AG10803 (cell line): ENCODE measurements around the gene UBE2D4.
"Not testable (repeated sequence)": the region's sequence is repeated elsewhere in the genome, so short reads cannot be mapped to it uniquely, and the experiment has no call there.

ENCODE experiments used
- DNase-seq: peaks from one replicate; pipeline ENCODE4 v3.0.0; 2010; ENCODE audit warnings: low read depth
- H3K4me3 ChIP-seq: 2 replicates; pipeline ENCODE4 v1.5.1; 2011; ENCODE audit warnings: mild to moderate bottlenecking, low read length, control low read depth
- CTCF ChIP-seq: conservative IDR thresholded peaks from 2 replicates; pipeline ENCODE4 v1.5.1; 2011; ENCODE audit warnings: mild to moderate bottlenecking, low read length, control low read depth, inconsistent platforms

Gene UBE2D4

DNA sequence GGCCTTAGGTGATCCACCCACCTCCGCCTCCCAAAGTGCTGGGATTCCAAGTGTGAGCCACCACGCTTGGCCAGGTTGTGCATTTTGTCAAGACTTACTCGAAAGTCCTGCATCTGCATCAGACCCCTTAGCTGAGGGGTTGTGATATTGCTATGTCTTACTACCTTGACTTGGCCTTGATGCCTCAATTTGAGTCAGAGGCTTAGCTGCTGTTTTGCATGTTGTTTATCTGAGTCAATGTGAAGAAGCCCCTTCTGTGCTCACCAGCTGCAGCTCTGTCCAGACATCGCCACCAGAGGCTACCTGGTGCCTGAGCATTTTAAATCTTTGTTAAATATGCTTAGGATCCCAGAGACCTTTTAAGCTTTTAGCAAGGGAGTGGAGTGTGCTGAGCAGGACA is 18.1 kb downstream of the UBE2D4 start:
- DNase-seq: no peak
- no peak for TF ChIP-seq CTCF
- no peak overlapping the region for H3K4me3 ChIP-seq

DNA sequence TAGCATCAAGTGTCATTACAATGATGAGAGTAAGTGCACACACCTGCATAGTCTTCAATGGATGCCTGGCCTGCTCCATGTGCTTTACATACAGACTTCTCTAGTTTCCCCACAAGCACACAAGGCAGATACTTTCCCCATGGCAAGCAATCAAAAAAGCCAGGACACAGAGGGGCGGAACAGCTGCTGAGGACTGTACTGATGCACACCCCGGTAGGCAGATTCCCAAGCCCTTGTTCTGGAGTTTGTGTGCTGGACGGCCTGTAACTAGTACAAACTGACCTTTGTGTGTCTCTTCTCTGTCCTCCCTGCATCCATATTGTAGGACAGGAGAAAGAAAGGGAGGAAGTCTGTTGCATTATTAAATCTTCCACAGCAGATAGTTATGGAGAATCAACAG is 25.8 kb downstream of the UBE2D4 start:
- no peak for DNase-seq
- no peak for TF ChIP-seq CTCF
- no peak overlapping the region for H3K4me3 ChIP-seq

GRCh38 chr7:43953071-43953470 is 26.8 kb downstream of the UBE2D4 start:
- no peak overlapping the region for H3K4me3 ChIP-seq
- DNase-seq: no peak
- TF ChIP-seq CTCF: no peak

DNA sequence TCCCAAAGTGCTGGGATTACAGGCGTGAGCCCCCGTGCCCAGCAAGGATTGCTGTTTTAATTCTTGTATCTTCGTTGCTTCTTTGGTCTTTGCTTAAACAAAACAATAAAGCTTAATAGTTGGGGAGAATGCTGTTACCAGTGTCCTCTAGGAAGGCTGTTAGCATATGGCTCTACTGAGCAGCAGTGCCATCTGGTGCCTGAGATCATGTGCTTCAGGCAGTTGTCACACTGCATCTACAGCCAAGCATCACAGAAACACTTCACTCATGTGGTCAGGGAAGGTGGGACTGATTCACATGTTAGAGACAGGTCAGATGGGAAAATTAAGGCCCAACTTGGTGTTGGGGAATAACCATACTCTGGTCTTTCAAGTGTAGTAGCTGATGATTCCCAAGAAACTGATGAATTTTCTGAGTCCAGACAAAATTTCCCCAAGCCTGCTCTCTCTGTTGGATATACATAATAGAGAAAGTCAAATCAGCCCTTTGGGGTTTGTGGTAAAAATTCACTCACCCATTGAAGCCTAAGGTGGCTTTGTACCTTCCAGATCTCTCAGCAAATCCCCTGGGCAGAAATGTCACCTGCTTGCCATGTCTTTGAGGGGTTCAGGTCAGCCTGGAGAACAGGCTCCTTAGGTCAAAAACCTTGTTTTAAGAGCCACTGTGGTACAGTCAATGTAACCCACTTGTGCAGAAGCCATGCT is 28.4 kb downstream of the UBE2D4 start:
- peak; percentile 68 for TF ChIP-seq CTCF
- H3K4me3 ChIP-seq: no peak overlapping the region
- DNase-seq: peak; percentile 60

GRCh38 chr7:43956027-43956426 is 29.8 kb downstream of the UBE2D4 start:
- H3K4me3 ChIP-seq: no peak overlapping the region
- no peak for DNase-seq
- no peak for TF ChIP-seq CTCF

DNA sequence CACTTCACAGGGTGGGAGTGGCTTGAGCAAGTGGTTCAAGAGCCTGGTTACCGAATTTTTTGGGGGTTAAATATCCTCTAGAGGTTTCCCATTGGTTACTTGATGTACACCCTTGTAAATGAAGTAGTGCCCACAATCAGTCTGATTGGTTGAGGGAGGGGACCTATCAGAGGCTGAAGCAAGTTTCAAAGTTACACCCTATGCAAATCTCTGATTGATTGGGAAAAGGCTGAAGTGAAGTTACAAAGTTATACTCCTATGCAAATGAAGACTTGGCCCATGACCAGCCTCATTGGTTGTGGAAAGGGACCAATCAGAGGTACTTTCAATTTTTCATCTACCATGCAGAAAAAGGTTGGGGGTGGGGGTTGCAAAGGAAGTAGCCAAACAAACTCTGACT is 34.7 kb downstream of the UBE2D4 start:
- TF ChIP-seq CTCF: no peak
- H3K4me3 ChIP-seq: no peak overlapping the region
- DNase-seq: no peak

DNA sequence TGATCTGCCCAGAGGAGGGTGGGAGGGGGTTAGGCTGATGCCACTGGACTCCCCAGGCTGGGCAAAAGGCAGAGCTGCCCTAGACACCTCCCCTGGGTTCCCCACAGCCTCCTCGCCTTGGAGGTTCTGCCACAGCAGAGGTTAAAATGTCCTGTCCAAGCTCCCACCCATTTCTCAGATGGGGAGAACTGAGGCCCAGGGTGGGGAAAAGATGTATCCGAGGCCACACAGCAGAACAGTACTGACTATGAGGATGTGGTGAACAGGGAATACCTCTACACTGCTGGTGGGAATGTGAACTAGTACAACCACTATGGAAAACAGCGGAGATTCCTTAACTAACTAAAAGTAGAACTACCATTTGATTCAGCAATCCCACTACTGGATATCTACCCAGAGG is 40.2 kb downstream of the UBE2D4 start:
- DNase-seq, H3K4me3 ChIP-seq: not testable (repeated sequence)

- not testable (repeated sequence) for DNase-seq, H3K4me3 ChIP-seq
These were observed 42.2 kb downstream of the UBE2D4 start for GRCh38 chr7:43968172-43969040.

GRCh38 chr7:43969586-43969985 is 43.4 kb downstream of the UBE2D4 start:
- H3K4me3 ChIP-seq, DNase-seq: not testable (repeated sequence)

- DNase-seq, H3K4me3 ChIP-seq: not testable (repeated sequence)
These were observed 44.5 kb downstream of the UBE2D4 start for GRCh38 chr7:43970698-43971097.

DNA sequence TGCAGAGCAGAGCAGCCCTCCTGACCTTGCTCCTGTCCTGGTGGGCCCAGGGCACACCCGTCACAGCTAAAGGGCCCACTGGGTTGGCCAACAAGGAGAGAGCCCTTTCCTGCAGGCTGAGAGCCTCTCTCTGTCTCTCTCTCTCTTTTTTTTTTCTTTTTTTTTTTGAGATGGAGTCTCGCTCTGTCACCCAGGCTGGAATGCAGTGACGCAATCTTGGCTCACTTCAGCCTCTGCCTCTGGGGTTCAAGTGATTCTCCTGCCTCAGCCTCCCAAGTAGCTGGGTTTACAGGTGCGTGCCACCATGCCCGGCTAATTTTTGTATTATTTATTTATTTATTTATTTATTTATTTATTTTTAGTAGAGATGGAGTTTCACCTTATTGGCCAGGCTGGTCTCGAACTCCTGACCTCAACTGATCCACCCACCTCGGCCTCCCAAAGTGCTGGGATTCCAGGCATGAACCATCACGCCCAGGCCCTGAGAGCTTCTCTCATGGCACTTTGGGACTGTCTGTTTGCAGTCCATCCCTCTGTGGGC is 47.9 kb downstream of the UBE2D4 start:
- not testable (repeated sequence) for DNase-seq, H3K4me3 ChIP-seq
